GM18508 (cell line): ENCODE results near the gene ABCA6.
"Not testable (repeated sequence)": the region's sequence is repeated elsewhere in the genome, so short reads cannot be mapped to it uniquely, and the experiment has no call there.

Experiments used
- ATAC-seq: cut with Tn5 transposase; IDR thresholded peaks from one replicate; pipeline ENCODE4 v1.9.1; 2021; ENCODE audit warnings: moderate number of reproducible peaks; ENCODE audit not compliant: insufficient read depth, unreplicated experiment

Gene ABCA6

DNA sequence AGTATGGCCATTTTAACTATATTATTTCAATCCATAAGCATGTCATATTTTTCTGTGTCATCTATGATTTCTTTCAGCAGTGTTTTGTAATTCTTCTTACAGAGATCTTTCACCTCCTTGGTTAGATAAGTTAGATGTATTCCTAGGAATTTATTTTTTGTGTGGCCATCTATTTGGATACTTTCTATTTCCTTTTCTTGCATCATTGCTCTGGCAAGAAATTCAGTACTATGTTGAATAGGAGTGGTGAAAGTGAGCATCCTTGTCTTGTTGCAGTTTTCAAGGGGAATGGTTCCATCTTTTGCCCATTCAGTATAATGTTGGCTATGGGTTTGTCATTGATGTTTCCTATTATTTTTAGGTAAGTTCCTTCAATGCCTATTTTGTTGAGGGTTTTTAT, 65.9 kb downstream of the ABCA6 start:
- ATAC-seq: no peak

DNA sequence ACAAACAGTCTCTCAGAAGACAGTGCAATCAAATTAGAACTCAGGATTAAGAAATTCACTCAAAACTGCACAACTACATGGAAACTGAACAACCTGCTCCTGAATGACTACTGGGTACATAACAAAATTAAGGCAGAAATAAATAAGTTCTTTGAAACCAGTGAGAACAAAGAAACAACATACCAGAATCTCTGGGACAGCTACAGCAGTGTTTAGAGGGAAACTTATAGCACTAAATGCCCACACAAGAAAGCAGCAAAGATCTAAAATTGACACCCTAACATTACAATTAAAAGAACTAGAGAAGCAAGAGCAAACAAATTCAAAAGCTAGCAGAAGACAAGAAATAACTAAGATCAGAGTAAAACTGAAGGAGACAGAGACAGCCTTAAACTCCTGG, 68.3 kb downstream of the ABCA6 start:
- not testable (repeated sequence) for ATAC-seq

DNA sequence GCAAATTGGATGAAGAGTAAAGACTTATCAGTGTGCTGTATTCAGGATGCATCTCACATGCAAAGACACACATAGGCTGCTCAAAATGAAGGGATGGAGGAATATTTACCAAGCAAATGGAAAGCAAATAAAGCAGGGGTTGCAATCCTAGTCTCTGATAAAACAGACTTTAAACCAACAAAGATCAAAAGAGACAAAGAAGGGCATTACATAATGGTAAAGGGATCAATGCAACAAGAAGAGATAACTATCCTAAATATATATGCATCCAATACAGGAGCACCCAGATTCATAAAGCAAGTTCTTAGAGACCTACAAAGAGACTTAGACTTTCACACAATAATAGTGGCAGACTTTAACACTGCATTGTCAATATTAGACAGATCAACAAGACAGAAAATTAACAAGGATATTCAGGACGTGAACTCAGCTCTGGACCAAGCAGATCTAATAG, 68.9 kb downstream of the ABCA6 start:
- ATAC-seq: not testable (repeated sequence)

DNA sequence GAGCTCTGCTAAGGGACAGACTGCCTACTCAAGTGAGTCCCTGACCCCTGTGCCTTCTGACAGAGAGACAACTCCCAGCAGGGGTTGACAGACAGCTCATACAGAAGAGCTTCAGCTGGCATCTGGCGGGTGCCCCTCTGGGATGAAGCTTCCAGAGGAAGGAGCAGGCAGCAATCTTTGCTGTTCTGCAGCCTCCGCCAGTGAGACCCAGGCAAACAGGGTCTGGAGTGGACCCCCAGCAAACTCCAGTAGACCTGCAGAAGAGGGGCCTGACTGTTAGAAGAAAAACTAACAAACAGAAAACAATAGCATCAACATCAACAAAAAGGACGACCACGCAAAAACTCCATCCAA, 70.5 kb downstream of the ABCA6 start:
- ATAC-seq: not testable (repeated sequence)

DNA sequence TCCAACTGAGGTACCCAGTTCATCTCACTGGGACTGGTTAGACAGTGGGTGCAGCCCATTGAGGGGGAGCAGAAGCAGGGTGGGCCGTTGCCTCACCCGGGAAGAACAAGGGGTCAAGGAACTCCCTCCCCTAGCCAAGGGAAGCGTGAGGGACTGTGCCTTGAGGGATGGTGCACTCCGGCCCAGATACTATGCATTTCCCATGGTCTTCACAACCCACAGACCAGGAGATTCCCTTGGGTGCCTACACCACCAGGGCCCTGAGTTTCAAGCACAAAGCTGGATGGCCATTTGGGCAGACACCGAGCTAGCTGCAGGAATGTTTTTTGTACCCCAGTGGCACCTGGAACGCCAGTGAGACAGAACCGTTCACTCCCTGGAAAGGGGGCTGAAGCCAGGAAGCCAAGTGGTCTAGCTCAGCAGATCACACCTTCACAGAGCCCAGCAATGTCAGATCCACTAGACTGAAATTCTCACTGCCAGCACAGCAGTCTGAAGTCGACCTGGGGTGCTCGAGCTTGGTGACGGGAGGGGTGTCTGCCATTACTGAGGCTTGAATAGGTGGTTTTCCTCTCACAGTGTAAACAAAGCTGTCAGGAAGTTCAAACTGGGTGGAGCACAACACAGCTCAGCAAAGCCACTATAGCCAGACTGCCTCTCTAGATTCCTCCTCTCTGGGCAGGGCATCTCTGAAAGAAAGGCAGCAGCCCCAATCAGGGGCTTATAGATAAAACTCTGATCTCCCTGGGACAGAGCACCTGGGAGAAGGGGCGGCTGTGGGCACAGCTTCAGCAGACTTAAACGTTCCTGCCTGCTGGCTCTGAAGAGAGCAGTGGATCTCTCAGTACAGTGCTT, 71.1 kb downstream of the ABCA6 start:
- not testable (repeated sequence) for ATAC-seq

DNA sequence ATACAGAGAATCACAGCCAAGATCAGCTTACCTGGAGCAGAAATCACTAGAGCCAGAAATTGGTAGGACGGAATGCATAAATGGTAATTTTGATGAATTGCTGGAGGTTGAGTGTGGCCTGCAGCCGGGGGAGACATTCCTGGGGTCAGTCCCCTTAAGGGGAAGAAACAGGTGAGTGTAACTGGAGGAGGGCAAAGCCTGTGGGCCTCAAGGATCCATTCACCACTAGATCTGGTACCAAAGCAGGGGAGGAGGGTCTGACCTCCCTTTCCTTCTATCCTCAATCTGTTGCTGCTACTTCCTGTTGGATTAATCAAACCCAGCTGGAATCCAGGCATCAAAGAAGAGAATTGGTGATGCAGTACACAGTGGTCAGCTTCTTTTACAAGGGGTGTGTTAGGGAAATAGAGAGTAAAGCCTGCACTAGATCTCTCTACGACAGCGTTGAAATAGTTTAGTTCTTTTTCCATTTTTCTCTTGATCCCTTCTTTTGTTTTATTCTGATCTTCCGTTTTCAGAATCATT, 72.4 kb downstream of the ABCA6 start:
- no peak for ATAC-seq

DNA sequence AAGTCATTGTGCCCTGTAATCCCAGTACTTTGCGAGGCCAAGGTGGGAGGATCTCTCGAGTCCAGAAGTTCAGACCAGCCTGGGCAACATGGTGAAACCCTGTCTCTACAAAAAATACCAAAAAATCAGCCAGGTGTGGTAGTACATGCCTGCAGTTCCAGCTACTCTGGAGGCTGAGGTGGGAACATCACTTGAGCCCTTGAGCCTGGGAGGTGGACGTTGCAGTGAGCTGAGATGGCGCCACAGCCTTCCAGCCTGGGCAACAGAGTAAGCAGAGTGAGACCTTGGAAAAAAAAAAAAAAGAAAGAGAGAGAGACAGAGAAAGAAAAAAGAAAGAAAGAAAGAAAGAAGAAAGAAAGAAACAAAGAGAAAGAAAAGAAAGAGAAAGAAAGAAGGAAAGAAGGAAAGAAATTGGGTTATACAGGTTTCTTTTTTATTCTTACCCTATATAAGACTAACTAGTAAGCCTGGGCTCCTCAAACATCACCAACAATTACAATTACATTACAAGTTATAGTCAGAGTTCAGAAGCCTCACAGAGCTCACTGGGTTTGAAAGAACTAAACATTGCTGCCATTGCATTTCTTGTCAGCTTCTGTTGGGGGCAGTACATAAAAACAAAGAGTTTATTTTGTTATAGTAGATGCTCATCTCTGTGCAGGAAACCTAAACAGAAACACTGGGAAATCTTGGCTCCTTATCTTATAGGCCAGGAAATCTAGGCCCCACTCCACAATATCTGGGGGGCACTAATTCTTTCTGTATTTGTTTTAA, 74.2 kb downstream of the ABCA6 start:
- ATAC-seq: no peak

DNA sequence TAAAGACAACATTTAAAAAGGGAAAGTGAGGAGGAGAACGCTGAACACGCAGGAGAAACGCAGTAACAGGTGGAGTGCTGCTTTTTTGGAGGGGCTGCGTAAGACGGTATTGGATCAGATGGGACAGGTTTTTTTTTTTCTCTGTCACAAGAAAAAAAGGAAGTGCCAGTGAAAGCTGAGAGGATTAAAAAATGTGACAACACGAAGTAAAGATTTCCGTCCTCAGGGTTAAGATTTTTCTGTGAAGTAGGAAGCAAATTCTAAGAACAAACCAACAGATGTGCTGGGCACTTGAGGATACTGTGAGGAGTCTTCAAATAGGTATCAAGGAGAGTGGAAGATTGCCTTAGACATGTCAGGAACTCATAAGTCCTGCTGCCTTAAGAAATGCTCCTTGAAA, 75.2 kb downstream of the ABCA6 start:
- no peak for ATAC-seq

DNA sequence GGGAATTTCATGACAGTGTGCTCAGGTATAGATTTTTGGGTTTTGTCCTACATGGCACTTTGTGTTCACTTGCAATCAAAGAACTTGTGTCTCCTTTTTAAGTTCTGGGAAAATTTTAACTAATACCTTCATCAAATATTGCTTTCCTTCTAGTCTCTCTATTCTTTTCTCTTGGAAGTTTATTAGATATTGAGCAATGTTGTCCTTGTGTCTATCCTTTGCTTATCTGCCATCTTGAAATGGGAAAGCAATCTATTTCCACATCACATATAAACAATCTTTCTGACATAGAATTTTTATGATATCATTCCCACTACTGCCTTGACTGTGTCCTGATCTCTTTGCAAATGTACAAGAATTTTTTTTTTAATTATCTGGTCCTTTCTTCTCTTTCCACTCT, 76.6 kb downstream of the ABCA6 start:
- ATAC-seq: no peak

DNA sequence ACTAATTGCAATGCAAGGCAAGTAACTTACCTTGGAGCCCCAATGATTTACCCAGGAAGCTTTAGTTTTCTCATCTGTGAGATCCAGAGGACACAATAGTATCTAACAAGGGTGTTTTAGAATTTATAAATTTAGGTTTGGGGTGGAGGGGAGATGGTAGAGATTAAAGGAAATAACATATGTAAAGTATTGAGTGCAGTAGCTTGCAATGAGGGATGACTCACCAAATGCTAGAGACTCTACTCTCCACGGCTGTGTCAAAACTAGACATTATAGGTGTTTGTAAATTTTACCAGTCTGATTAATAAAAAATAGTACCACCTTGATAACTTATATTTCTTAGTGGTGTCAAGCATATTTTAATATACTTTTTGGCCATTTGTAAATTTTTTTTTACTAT, 77.2 kb downstream of the ABCA6 start:
- ATAC-seq: no peak

DNA sequence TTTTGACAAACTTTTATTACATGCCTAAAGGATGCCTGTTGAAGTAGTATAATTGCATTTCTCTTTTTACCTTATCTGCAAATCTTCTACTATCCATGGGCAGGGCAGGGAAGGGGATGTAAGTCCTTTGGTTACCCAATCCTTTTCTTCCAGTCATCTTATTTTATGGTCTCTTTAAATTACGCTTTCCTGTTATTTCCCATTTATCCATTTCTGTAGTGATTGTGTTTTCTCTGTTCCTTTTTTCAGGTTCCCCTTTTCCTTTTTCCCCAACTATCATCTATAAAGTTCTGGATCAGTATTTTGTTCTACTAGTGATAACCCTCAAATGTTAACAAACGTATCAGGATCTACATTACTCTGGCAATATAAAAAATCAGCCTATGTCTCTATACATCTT, 77.7 kb downstream of the ABCA6 start:
- ATAC-seq: no peak

DNA sequence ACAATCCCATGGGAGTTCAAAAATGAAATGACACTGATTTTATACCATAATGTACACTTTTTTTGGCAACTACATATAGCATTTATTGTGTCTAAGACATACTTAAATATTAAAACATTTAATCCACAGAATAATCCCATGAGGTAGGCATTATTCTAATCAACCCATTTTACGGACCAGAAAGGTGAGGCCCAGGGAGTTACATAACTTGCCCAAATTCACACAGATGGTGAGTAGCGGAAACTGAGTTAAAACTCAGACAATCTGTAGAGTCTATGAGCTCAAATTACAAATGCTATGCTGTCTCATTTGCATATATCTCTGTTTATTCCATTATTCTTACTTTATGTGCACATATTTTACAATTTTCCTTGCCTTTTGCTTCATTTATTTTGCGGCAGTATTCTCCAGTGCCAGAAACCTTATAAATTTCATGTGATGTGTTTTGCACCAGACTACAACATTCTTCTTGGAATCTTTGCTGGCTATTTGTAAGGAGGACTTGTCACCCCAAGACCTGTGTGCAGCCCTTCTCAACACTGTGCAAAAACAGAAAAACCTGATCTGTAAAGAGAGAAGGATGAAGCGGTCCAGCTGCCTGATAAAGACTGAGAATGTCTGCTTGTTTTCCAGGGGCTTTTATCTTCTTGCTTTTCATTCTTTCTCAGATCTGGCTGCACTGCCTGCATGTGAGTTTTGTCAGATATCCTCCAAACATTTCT, 78.7 kb downstream of the ABCA6 start:
- no peak for ATAC-seq

DNA sequence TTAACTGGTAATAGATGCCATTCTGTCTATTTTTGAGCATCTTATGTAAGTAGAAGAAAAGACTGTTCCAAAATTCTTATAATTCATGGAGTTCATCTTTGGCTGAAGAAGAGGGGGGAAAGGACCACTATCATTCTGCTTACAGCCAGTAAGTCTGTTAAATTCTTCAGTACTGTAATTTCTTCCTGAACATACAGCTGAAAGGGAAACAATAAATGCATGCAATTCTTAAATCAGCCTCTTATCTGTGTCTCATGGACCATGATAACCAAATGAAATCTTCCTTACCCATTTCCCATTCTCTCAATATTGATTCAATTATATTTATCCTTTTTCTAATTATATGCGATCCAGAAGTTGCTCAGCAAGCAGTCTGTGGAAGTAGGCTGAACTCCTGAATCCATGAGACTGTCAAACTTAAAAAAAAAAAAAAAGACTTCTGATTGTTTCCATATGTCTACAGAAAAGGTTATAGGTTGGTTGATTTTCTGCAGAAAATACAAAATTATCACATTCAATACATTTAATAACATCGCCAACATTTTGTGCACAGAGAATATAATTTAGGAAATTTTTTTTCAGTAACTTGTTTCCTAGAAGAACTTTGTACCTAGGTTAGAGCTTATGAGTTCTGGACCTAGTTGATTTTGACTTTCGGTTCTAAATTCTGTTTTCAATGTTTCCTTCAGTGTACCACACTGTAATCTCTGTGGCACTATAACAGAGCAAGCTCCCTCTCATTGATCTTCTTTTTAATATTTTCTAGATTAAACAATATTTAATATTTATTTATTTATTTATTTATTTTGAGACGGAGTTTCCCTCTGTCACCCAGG, 79.8 kb downstream of the ABCA6 start:
- no peak for ATAC-seq

DNA sequence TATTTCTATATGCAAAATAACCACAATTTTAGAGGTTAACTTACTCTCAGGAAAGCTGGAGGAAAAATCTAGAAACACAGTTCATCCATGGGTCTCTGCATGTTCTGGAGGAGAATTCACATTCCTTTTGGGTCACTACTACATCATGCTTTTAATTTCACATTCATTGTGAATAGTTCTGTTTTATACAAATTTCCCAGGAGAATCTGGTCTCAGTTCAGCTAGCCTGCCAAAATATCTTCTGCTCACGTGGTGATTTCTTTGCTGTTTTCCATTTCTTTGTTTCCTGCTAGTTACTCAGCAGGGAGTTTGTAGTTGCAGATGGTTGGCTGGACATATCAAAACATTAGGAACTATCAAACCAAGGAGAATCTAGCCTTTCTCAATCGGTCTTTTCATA, 80.9 kb downstream of the ABCA6 start, which contains the start of gene ABCA9:
Gene ABCA9 (minus strand): TSS at position 106 of the 400 bp plus-strand sequence. CDS start 9,801 bp downstream, outside the sequence.
- no peak for ATAC-seq

DNA sequence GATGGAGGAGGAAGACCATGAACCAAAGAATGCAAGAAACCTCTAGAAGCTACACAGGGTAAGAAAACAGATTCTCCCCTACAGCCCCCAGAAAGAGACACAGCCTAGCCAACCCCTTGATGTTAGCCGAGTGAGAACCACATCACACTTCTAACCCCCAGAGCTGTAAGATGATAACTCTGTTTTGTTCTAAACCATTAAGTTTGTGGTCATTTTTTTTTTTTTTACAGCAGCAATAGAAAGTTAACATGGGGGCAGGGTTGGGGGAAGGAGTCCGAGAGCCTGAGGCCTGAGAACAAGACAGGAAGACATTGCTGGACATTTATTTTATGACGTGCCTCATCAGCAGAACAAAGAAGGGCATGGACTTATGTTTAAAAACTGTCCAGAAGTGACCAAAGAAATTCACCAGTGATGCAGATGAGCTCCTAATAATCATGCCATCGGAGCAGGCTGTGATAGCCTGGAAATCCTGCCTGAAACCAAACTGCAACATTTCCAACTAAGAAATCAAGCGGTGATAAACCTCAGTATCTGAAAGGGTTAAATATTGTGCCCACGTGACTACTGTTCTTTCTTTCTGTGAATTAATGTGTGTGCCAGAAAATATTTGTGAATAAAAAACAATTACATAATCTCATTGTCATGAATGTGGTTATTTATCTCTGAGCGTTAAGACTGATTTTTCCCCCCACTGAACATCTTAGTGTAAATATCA, 82.1 kb downstream of the ABCA6 start:
- no peak for ATAC-seq

DNA sequence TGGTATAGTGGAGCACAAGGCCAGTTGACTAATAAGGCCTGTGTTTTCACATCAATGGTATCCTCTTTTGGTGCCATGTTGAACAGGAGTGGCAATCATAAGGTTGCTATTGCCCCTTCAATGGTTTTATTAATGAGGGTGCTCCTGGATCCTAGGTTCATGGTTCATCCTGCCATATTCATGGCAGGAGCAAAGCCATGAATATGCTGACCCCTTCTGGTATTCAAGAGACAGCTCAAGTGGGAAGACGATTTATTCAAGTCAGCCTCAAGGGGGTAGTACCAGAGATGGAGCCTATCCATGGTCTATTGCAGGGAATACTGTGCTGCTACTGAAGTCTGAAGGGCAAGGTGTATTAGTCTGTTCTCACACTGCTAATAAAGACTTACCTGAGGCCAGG, 83.5 kb downstream of the ABCA6 start:
- no peak for ATAC-seq

DNA sequence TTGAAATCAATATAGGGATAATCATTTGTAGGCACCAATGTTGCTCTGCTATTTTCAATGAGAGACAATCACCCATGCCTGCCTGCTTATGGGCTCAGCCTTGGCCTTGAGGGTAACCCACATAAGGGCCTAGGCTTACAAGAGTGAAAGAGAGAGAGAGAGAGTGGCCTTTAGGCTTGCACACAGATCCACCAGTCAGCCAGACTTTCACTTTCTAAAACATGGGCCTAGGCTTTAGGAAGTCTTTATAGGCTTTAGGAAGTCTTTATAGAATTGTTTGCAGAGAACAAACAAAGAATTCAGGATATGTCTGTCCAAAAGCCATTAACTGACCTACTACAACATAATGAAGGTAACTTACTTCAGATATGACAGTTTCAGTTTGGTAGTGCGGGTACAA, 84.4 kb downstream of the ABCA6 start:
- ATAC-seq: no peak

DNA sequence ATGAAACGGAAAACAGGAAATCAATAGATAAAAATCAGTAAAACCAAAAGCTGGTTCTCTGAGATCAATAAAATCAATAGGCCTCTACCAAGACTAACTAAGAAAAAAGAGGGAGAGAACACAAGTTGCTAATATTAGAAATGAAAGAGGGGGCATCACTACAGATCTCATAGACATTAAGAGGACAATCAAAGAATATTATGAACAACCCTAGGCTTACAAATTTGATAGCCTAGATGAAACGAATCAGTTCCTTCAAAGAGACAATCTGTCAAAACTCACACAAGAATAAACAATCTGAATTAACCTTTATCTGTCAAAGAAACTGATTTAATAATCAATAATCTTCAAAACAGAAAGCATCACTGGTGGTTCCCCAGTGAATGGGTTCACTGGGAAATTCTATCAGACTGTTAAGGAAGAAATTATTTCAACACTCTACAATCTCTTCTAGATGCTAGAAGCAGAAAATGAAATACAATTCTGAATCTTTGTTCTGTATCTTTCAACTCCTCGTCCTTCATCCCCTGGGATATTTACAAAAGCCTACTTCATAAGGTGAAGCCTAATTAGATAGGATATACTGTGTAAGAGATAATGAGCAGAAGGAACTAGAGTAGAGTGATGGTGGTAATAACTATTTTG, 85.4 kb downstream of the ABCA6 start:
- ATAC-seq: no peak

DNA sequence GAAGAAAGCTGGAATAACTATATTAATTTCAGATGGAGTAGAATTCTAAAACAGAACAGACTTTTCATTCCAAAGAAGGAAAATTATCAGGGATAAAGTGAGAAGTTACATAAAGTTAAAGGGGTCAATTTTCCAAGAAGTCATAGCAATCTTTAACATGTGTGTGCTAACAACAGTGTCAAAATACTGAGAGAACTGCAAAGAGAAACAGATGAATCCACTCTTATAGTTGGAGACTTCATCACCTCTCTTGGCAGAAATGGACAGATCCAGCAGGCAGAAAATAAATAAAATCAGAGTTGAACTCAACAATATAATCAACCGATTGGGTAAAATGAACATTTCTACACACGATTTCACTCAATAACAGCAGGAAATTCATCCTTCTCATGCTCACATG, 86.4 kb downstream of the ABCA6 start:
- no peak for ATAC-seq
